Right atrium auricular region (tissue), 2 donors: ENCODE measurements around the gene CDC26. TPM values are rescaled to one million over a fixed set of nuclear protein-coding genes. Genes with fewer than 3 reads are reported as not detected.

ENCODE experiments used
- total RNA-seq, 2 donors: library from RNA; depleted of rRNA; stranded (reverse); fragments of >200 nt; gene quantifications; one replicate each; pipeline ENCODE4 v1.1.0, GENCODE V29; 2016

Gene CDC26
- total RNA-seq, 2 donors from 2014 or later = 31.7 to 42.6 TPM

Other genes with a start within 250 kb of the CDC26 start
- 1 to 10 TPM; 1.0 to 2.2 TPM for gene ZFP37, start 218.8 kb downstream of the CDC26 start, total RNA-seq
- 10 to 100 TPM in 1 of 2 donors, 1 to 10 TPM in 1; 9.5 to 19.5 TPM for gene SLC31A2, start 124.6 kb downstream of the CDC26 start, total RNA-seq
- 10 to 100 TPM; 14.7 to 16.6 TPM for gene FKBP15, start 54.3 kb downstream of the CDC26 start, total RNA-seq
- 10 to 100 TPM; 10.0 to 11.1 TPM for gene SLC31A1, start 54.0 kb downstream of the CDC26 start, total RNA-seq
- gene PRPF4, start 86 bp upstream of the CDC26 start, total RNA-seq = 10 to 100 TPM in 1 of 2 donors, 1 to 10 TPM in 1; 8.7 to 11.1 TPM
- not detected for gene RNF183, start 27.8 kb upstream of the CDC26 start, total RNA-seq
- gene WDR31, start 64.7 kb upstream of the CDC26 start, total RNA-seq = 1 to 10 TPM; 2.3 to 4.6 TPM
- 1 to 10 TPM in 1 of 2 donors, under 1 TPM in 1; 0.48 to 3.8 TPM for gene BSPRY, start 74.0 kb upstream of the CDC26 start, total RNA-seq
- gene HDHD3, start 101.4 kb upstream of the CDC26 start, total RNA-seq = 10 to 100 TPM; 20.0 to 25.6 TPM
- gene ALAD, start 125.7 kb upstream of the CDC26 start, total RNA-seq = 10 to 100 TPM; 16.2 to 17.8 TPM
- 10 to 100 TPM; 17.9 to 21.5 TPM for gene POLE3, start 135.1 kb upstream of the CDC26 start, total RNA-seq
- gene C9orf43, start 135.2 kb upstream of the CDC26 start, total RNA-seq = not detected
- 100 to 1,000 TPM; 112 to 184 TPM for gene RGS3, start 188.2 kb upstream of the CDC26 start, total RNA-seq